HCT116 (cell line): ENCODE data around the gene HOXA7. TPM values are rescaled to one million over a fixed set of nuclear protein-coding genes. Genes with fewer than 3 reads are reported as not detected.

Experiments used
- ATAC-seq: fragments of 200-7000 bp; cut with Tn5 transposase; 2 replicates; pipeline ENCODE4 v1.9.1; 2020; ENCODE audit warnings: mild to moderate bottlenecking, moderate library complexity
- BruUV-seq: library from RNA; stranded (reverse); fragments of 400-500 nt; replicated peaks from 2 replicates; lab custom pipeline; 2021; lab: Mats Ljungman, UMichigan
- CTCF ChIA-PET: fragments of 300-600 bp; sonication (Branson Sonifier 250); formaldehyde crosslinking; loops from one replicate; lab custom pipeline; 2021; ENCODE audit warnings: antibody characterized with exemption; lab: Charles Lee
- POLR2A ChIA-PET: fragments of 300-600, 350-600 bp; sonication (Branson Sonifier 250); formaldehyde crosslinking; loops from one replicate; lab custom pipeline; 2021; ENCODE audit warnings: antibody characterized with exemption; lab: Charles Lee
- RAD21 ChIA-PET, 2 experiments: fragments of 300-600 bp; sonication (Branson Sonifier 250); formaldehyde crosslinking; loops; one replicate each; lab custom pipeline; 2023; ENCODE audit warnings: low total read pairs in 2 of 2; ENCODE audit not compliant: uncharacterized antibody in 2 of 2, unreplicated experiment in 2 of 2, low non-redundant PET in 1 of 2; lab: Charles Lee
- DNase-seq: peaks from one replicate; pipeline ENCODE4 v3.0.0-alpha.2; 2010; ENCODE audit warnings: low read depth, low spot score
- H2AFZ ChIP-seq: fragments of 200-600 bp; shearing (Covaris generic), sonication (generic); 2 replicates; pipeline ENCODE4 v1.6.1; 2017; ENCODE audit warnings: low read depth, mixed run types, mixed read lengths, antibody characterized with exemption, low read length; ENCODE audit not compliant: poor library complexity, severe bottlenecking
- H3K27ac ChIP-seq: 2 replicates; pipeline ENCODE4 v1.5.1; 2012; ENCODE audit warnings: low read depth, low read length
- H3K27me3 ChIP-seq: fragments of 200-600 bp; sonication (generic); 2 replicates; pipeline ENCODE4 v1.6.1; 2016; ENCODE audit warnings: mixed run types, low read length, mixed read lengths; ENCODE audit not compliant: insufficient read depth
- H3K36me3 ChIP-seq, 2 experiments: fragments of 200-500 bp in 1 of 2; fragments of 200-600 bp in 1 of 2; sonication (Bioruptor generic) in 1 of 2; sonication (generic) in 1 of 2; 2 replicates each; pipeline versions ENCODE4 v1.5.1 to v1.6.1; 2014 to 2016; ENCODE audit warnings: low read length in 2 of 2, inconsistent platforms in 1 of 2, mixed read lengths in 1 of 2, mixed run types in 1 of 2; ENCODE audit not compliant: insufficient read depth in 2 of 2, control insufficient read depth in 1 of 2
- H3K4me1 ChIP-seq, 2 experiments: fragments of 200-600 bp in 1 of 2; sonication (generic) in 1 of 2; 2 replicates each; pipeline versions ENCODE4 v1.5.1 to v1.6.1; 2012 to 2017; ENCODE audit warnings: low read length in 2 of 2, inconsistent platforms in 1 of 2, mild to moderate bottlenecking in 1 of 2, mixed read lengths in 1 of 2, mixed run types in 1 of 2, moderate library complexity in 1 of 2; ENCODE audit not compliant: insufficient read depth in 2 of 2, control insufficient read depth in 1 of 2
- H3K4me2 ChIP-seq: fragments of 200-600 bp; sonication (generic); 2 replicates; pipeline ENCODE4 v1.6.1; 2017; ENCODE audit warnings: mixed run types, low read length, mixed read lengths
- H3K4me3 ChIP-seq, 2 experiments: fragments of 200-600 bp in 1 of 2; sonication (generic) in 1 of 2; replicated peaks in 1 of 2; 2 replicates each; pipeline ENCODE4 v1.5.1; 2011 to 2016; ENCODE audit warnings: low read length in 2 of 2, control low read depth in 1 of 2, low read depth in 1 of 2, mild to moderate bottlenecking in 1 of 2, mixed read lengths in 1 of 2, mixed run types in 1 of 2
- H3K79me2 ChIP-seq: fragments of 200-600 bp; sonication (generic); 2 replicates; pipeline ENCODE4 v1.6.1; 2017; ENCODE audit warnings: mild to moderate bottlenecking, mixed run types, low read length, moderate library complexity, mixed read lengths; ENCODE audit not compliant: insufficient read depth
- H3K9ac ChIP-seq: fragments of 200-600 bp; sonication (generic); 2 replicates; pipeline ENCODE4 v1.6.1; 2016; ENCODE audit warnings: low read length, mixed read lengths
- H3K9me2 ChIP-seq: fragments of 200-600 bp; sonication (generic), shearing (Covaris generic); 2 replicates; pipeline ENCODE4 v1.6.1; 2017; ENCODE audit warnings: mixed run types, mild to moderate bottlenecking, moderate library complexity; ENCODE audit not compliant: insufficient read depth
- H3K9me3 ChIP-seq, 2 experiments: fragments of 200-500 bp in 1 of 2; fragments of 200-600 bp in 1 of 2; sonication (Bioruptor generic) in 1 of 2; sonication (generic) in 1 of 2; 2 replicates each; pipeline ENCODE4 v1.6.1; 2014 to 2017; ENCODE audit warnings: low read length in 2 of 2, mixed read lengths in 2 of 2, inconsistent platforms in 1 of 2, low read depth in 1 of 2, mild to moderate bottlenecking in 1 of 2, mixed run types in 1 of 2, moderate library complexity in 1 of 2; ENCODE audit not compliant: control insufficient read depth in 1 of 2, insufficient read depth in 1 of 2
- H4K20me1 ChIP-seq: fragments of 200-600 bp; sonication (generic), shearing (Covaris generic); 2 replicates; pipeline ENCODE4 v1.6.1; 2017; ENCODE audit warnings: mixed run types, mild to moderate bottlenecking, moderate library complexity; ENCODE audit not compliant: insufficient read depth
- SP1 ChIP-seq: IDR thresholded peaks from 2 replicates; pipeline ENCODE4 v1.6.1; 2012; ENCODE audit warnings: low read depth
- TCF7L2 ChIP-seq: IDR thresholded peaks from 2 replicates; pipeline ENCODE4 v1.7.0; 2011; ENCODE audit warnings: borderline replicate concordance, inconsistent platforms; ENCODE audit not compliant: insufficient read depth, insufficient read length; ENCODE audit errors: extremely low read depth
- intact Hi-C: fragments of 100-400 bp; cut with micrococcal nuclease; formaldehyde crosslinking; loops from 2 replicates; pipeline ENCODE4 v1.10.0; 2022
- total RNA-seq: library from RNA; stranded (reverse); gene quantifications from one replicate; pipeline ENCODE4 v1.2.1, GENCODE V29; 2021; ENCODE audit not compliant: unreplicated experiment
- TF ChIP-seq, protein P1 (sequence below): IDR thresholded peaks from 2 replicates; pipeline ENCODE4 v1.6.1; 2012; ENCODE audit warnings: low read depth
- TF ChIP-seq, protein P2 (sequence below), 3 experiments: fragments of 200-600 bp in 1 of 3; sonication (generic) in 1 of 3; IDR thresholded peaks in 2 of 3; conservative IDR thresholded peaks in 1 of 3; 2 replicates each; pipeline ENCODE4 v1.5.1; 2012 to 2017; ENCODE audit warnings: low read depth in 2 of 3, low read length in 2 of 3, antibody characterized with exemption in 1 of 3, borderline replicate concordance in 1 of 3, control low read depth in 1 of 3, mild to moderate bottlenecking in 1 of 3, mixed read lengths in 1 of 3, mixed run types in 1 of 3, moderate library complexity in 1 of 3; ENCODE audit not compliant: insufficient read depth in 1 of 3
- TF ChIP-seq, protein P3 (sequence below): IDR thresholded peaks from 2 replicates; pipeline ENCODE4 v1.6.1; 2011; ENCODE audit warnings: mild to moderate bottlenecking, low read length, moderate library complexity; ENCODE audit not compliant: insufficient replicate concordance; ENCODE audit errors: extremely low read depth

HOXA7 gene
- total RNA-seq, 1 experiment from 2014 or later: 15.0 TPM

DNA sequence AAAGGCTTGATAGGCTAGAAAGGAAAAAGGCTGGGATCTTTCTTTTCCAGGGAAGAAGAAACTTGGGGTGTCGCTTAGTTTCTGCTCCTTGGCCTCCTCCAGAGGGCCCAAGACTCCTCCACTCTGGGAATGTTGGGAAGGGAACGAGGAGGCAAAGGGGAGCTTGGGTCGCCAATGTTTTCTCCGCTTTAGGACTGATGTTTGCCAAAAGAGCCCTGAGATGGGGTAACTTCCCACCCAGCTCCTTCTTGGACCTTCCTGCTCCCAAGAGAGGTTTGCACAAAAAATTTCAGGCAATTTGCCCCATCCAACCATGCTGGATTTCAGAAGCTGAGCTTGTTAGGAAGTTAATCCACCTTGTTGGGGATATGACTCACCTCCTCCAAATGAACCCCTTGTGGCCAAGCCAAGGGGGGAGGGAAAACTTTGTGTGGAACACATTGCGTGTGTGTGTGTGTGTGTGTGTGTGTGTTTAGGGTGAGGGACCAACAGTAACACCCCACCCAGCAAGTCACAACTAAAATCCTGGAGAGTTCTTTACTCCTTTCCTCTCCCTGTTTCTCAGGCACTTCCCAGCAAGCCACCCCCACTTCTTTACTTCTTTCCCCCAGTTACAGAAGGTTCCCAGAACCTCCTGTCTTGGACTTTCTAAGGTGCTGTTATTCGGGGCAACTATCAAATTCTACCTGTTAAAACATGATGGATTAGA, 45.3 kb downstream of the HOXA7 start (continued):
- TF ChIP-seq, protein P1, sequence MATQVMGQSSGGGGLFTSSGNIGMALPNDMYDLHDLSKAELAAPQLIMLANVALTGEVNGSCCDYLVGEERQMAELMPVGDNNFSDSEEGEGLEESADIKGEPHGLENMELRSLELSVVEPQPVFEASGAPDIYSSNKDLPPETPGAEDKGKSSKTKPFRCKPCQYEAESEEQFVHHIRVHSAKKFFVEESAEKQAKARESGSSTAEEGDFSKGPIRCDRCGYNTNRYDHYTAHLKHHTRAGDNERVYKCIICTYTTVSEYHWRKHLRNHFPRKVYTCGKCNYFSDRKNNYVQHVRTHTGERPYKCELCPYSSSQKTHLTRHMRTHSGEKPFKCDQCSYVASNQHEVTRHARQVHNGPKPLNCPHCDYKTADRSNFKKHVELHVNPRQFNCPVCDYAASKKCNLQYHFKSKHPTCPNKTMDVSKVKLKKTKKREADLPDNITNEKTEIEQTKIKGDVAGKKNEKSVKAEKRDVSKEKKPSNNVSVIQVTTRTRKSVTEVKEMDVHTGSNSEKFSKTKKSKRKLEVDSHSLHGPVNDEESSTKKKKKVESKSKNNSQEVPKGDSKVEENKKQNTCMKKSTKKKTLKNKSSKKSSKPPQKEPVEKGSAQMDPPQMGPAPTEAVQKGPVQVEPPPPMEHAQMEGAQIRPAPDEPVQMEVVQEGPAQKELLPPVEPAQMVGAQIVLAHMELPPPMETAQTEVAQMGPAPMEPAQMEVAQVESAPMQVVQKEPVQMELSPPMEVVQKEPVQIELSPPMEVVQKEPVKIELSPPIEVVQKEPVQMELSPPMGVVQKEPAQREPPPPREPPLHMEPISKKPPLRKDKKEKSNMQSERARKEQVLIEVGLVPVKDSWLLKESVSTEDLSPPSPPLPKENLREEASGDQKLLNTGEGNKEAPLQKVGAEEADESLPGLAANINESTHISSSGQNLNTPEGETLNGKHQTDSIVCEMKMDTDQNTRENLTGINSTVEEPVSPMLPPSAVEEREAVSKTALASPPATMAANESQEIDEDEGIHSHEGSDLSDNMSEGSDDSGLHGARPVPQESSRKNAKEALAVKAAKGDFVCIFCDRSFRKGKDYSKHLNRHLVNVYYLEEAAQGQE: no peak

DNA sequence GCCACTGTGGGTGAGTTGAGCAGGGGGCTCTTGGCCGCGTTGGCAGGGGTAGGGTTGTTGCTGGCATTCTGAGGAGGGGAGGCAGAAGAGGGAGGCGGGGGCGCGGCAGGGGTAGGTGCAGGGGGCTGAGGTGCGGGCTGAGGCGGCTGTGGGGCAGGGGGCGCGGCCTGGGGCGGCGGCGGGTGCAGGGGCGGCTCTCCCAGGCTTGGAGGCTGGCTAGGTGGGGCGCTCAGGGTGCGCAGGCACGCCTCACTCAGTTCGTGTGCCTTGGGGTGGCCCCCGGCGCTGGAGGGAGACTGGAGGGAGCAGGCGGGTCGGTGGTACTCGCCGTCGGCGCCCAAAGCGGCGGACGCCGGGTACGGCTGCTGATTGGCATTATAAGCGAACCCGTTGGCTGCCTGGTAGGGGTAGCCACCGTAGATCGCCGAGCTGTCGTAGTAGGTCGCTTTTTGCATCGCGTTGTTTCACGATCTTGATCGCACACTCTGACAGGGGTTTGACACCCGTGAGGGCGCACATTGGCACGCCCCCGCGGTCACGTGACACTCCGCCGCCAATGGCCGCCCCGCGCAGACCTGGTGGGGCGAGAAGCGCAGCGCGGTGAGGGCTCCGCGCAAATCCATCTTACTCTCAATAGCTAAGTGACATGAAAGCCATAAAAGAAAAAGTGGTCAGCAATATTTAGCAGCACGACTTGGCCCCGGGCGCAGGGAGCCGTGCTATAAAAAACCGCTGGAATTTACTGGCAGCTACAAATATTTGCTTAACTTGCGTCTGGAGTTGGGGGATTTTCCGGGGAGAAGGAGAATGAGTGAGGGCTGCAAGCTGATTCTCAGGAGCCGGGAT, 46.1 kb downstream of the HOXA7 start:
- ATAC-seq (no peak), DNase-seq (no peak)
- peaks cover 36 to 42% of the 10 kb centered on the region in 2 experiments for H3K4me1 ChIP-seq
- no peaks in the 10 kb centered on the region for H3K27me3 ChIP-seq
- H3K79me2 ChIP-seq: peaks cover 20% of the 10 kb centered on the region
- no peak overlapping the region for H3K9ac ChIP-seq
- no peaks in the 10 kb centered on the region for H3K9me2 ChIP-seq
- ChIA-PET POLR2A (interaction anchor here (1.0 kb wide), 1 partner anchor 14 kb away, joined by 4 read pairs; the partner anchor contains the start of gene HOXA1), RAD21 (no interaction called here), CTCF (no interaction called here)
- TF ChIP-seq TCF7L2 (no peak), SP1 (no peak)
- TF ChIP-seq, protein P2, sequence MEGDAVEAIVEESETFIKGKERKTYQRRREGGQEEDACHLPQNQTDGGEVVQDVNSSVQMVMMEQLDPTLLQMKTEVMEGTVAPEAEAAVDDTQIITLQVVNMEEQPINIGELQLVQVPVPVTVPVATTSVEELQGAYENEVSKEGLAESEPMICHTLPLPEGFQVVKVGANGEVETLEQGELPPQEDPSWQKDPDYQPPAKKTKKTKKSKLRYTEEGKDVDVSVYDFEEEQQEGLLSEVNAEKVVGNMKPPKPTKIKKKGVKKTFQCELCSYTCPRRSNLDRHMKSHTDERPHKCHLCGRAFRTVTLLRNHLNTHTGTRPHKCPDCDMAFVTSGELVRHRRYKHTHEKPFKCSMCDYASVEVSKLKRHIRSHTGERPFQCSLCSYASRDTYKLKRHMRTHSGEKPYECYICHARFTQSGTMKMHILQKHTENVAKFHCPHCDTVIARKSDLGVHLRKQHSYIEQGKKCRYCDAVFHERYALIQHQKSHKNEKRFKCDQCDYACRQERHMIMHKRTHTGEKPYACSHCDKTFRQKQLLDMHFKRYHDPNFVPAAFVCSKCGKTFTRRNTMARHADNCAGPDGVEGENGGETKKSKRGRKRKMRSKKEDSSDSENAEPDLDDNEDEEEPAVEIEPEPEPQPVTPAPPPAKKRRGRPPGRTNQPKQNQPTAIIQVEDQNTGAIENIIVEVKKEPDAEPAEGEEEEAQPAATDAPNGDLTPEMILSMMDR (IDR thresholded peaks at IDR 0.05 in 2 of 3, conservative IDR thresholded peaks at IDR 0.05 in 1 of 3; ENCODE audit: borderline replicate concordance in 1 of 3, insufficient read depth in 1 of 3, low read depth in 2 of 3, low read length in 2 of 3): no peak
- TF ChIP-seq, protein P3, sequence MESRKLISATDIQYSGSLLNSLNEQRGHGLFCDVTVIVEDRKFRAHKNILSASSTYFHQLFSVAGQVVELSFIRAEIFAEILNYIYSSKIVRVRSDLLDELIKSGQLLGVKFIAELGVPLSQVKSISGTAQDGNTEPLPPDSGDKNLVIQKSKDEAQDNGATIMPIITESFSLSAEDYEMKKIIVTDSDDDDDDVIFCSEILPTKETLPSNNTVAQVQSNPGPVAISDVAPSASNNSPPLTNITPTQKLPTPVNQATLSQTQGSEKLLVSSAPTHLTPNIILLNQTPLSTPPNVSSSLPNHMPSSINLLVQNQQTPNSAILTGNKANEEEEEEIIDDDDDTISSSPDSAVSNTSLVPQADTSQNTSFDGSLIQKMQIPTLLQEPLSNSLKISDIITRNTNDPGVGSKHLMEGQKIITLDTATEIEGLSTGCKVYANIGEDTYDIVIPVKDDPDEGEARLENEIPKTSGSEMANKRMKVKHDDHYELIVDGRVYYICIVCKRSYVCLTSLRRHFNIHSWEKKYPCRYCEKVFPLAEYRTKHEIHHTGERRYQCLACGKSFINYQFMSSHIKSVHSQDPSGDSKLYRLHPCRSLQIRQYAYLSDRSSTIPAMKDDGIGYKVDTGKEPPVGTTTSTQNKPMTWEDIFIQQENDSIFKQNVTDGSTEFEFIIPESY: no peak
- H2AFZ ChIP-seq: no peak overlapping the region
- H3K36me3 ChIP-seq: no peaks in the 10 kb centered on the region
- peak overlapping the region; percentile 98 for H3K4me2 ChIP-seq
- no peaks in the 10 kb centered on the region for H3K9me3 ChIP-seq
- H4K20me1 ChIP-seq: no peaks in the 10 kb centered on the region
- H3K4me3 ChIP-seq: no peak overlapping the region; a peak in 1 of 4 replicates
- H3K27ac ChIP-seq: peak overlapping the region; percentile 28
- BruUV-seq: no TSS peak
- intact Hi-C loops: no loop called here
